Ishikawa (cell line): ENCODE measurements around the gene HNRNPU.

Source experiments
- CEBPB ChIP-seq: IDR thresholded peaks from 2 replicates; pipeline ENCODE4 v1.6.1; 2012
- CREB1 ChIP-seq: IDR thresholded peaks from 2 replicates; pipeline ENCODE4 v1.6.1; 2012; ENCODE audit warnings: low read depth
- EGR1 ChIP-seq: IDR thresholded peaks from 2 replicates; pipeline ENCODE4 v1.6.1; 2012
- EP300 ChIP-seq: IDR thresholded peaks from 2 replicates; pipeline ENCODE4 v1.6.1; 2012; ENCODE audit warnings: borderline replicate concordance
- FOXM1 ChIP-seq: IDR thresholded peaks from 2 replicates; pipeline ENCODE4 v1.6.1; 2012; ENCODE audit warnings: low read depth, borderline replicate concordance
- MAX ChIP-seq: IDR thresholded peaks from 2 replicates; pipeline ENCODE4 v1.6.1; 2012
- NFIC ChIP-seq: IDR thresholded peaks from 2 replicates; pipeline ENCODE4 v1.6.1; 2012
- RAD21 ChIP-seq: IDR thresholded peaks from 2 replicates; pipeline ENCODE4 v1.6.1; 2012; ENCODE audit warnings: low read depth
- TAF1 ChIP-seq: IDR thresholded peaks from 2 replicates; pipeline ENCODE4 v1.6.1; 2012; ENCODE audit warnings: low read depth, mild to moderate bottlenecking
- TCF12 ChIP-seq: IDR thresholded peaks from 2 replicates; pipeline ENCODE4 v1.6.1; 2012; ENCODE audit warnings: low read depth
- TEAD4 ChIP-seq: IDR thresholded peaks from 2 replicates; pipeline ENCODE4 v1.6.1; 2012
- YY1 ChIP-seq: IDR thresholded peaks from 2 replicates; pipeline ENCODE4 v1.6.1; 2012; ENCODE audit warnings: low read depth
- ZBTB7A ChIP-seq: IDR thresholded peaks from 2 replicates; pipeline ENCODE4 v1.6.1; 2012; ENCODE audit warnings: low read depth
- TF ChIP-seq, protein P1 (sequence below): IDR thresholded peaks from 2 replicates; pipeline ENCODE4 v1.6.1; 2012
- TF ChIP-seq, protein P2 (sequence below): IDR thresholded peaks from 2 replicates; pipeline ENCODE4 v1.6.1; 2012; ENCODE audit warnings: low read depth, mild to moderate bottlenecking

The HNRNPU gene

GRCh38 chr1:244836135-244836521, 28.2 kb downstream of the HNRNPU start:
- TF ChIP-seq TCF12 (no peak), FOXM1 (no peak), TAF1 (no peak; the same call in 1 of the 2 replicates), EP300 (no peak), YY1 (no peak), EGR1 (no peak), CEBPB (no peak), MAX (no peak), TEAD4 (no peak), ZBTB7A (no peak), CREB1 (no peak), NFIC (no peak), RAD21 (no peak)
- TF ChIP-seq, protein P1, sequence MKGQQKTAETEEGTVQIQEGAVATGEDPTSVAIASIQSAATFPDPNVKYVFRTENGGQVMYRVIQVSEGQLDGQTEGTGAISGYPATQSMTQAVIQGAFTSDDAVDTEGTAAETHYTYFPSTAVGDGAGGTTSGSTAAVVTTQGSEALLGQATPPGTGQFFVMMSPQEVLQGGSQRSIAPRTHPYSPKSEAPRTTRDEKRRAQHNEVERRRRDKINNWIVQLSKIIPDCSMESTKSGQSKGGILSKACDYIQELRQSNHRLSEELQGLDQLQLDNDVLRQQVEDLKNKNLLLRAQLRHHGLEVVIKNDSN, result no peak
- TF ChIP-seq, protein P2, sequence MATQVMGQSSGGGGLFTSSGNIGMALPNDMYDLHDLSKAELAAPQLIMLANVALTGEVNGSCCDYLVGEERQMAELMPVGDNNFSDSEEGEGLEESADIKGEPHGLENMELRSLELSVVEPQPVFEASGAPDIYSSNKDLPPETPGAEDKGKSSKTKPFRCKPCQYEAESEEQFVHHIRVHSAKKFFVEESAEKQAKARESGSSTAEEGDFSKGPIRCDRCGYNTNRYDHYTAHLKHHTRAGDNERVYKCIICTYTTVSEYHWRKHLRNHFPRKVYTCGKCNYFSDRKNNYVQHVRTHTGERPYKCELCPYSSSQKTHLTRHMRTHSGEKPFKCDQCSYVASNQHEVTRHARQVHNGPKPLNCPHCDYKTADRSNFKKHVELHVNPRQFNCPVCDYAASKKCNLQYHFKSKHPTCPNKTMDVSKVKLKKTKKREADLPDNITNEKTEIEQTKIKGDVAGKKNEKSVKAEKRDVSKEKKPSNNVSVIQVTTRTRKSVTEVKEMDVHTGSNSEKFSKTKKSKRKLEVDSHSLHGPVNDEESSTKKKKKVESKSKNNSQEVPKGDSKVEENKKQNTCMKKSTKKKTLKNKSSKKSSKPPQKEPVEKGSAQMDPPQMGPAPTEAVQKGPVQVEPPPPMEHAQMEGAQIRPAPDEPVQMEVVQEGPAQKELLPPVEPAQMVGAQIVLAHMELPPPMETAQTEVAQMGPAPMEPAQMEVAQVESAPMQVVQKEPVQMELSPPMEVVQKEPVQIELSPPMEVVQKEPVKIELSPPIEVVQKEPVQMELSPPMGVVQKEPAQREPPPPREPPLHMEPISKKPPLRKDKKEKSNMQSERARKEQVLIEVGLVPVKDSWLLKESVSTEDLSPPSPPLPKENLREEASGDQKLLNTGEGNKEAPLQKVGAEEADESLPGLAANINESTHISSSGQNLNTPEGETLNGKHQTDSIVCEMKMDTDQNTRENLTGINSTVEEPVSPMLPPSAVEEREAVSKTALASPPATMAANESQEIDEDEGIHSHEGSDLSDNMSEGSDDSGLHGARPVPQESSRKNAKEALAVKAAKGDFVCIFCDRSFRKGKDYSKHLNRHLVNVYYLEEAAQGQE, result no peak

DNA sequence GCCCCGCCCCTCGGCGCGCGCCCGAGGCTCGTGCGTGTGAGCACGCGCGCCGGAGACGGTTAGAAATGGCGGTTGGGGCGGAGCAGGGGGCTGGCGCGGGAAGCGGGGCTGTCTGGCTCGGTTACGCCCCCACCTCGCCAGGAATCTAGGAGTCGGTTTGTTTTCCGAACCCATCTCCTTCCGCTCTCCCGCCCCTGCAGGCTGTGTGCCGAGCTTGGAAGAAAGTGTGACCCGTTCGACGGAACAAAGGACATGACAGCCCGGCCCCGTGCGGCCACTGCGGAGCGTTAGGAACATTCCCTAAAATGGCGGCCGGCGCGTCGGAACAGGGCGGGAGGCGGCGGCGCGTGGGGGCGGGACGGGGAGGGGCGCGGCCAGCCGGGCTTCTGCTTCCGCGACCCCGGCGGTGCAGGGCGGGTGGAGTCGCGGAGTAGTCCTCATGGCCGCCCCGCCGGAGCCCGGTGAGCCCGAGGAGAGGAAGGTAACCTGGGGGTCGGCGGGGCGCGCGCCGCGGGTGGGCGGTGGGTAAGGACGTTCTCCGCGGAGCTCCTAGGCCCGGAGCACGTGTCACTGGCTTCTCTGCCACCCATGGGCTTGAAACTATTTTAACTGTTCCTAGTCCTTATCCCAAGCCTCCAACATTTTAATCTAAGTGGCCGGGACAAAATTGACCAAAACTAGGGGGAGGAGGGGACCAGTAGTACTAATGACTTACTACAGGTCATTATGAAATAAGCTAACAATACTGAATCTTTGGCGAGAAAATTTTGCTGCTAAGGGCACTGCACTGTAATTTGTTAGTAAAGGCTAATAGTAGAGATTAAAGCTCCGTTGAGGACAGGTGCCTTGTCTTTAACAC, 28.8 kb downstream of the HNRNPU start, which contains the start of gene COX20:
Gene COX20, plus strand, starts transcription at position 383 of the 859 bp plus-strand sequence. Its CDS starts 57 bp downstream, at position 440.
- TF ChIP-seq TAF1 (peak; percentile 73), MAX (peak; percentile 75; the same call in 1 of the 2 replicates), TEAD4 (peak; percentile 70; the same call in 1 of the 2 replicates), CREB1 (no peak), NFIC (no peak; the same call in 1 of the 2 replicates), CEBPB (no peak), RAD21 (no peak), EP300 (no peak), YY1 (peak; percentile 92), ZBTB7A (peak; percentile 25; the same call in 1 of the 2 replicates), TCF12 (peak; percentile 31; the same call in 1 of the 2 replicates), FOXM1 (no peak), EGR1 (no peak; the same call in 1 of the 2 replicates)
- TF ChIP-seq, protein P2, result no peak
- TF ChIP-seq, protein P1, result peak; percentile 39; the same call in 1 of the 2 replicates

DNA sequence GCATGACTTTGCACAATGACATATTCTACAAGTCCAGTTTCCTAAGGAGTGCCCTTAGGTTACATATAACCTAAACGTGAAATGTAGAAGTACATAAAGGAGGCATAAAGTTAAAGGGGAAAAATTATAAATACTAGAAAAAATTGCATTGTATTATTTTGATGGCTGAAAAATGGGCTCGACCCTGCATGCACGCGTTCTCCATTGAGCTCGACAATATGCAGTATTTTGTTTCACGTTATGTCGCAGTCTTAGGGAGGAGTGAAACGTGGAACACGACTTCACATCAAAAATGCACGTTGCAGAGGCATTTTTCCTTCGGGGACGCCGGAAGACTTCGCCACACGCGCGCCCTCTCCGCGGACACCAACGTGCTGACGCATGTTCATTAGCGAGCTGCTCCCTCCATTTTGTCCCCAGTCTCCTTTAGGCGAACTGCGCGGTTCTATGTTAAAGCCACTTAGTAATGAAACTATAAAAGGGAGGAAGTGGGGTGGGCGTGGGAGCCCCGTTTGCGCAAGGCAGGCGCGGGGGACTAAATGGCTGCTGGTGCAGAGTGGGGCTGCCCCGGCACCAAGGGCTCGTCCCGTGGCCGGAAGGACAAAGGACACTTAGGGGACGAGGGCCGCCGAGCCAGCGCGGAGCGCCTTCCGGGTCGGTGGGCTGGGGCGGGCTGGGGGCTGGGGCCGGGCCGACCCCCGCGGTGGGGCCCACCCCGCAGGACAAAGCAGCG, 29.6 kb downstream of the HNRNPU start:
- no peak for TF ChIP-seq EGR1
- TF ChIP-seq YY1, result peak; percentile 89
- peak; percentile 16; the same call in 1 of the 2 replicates for TF ChIP-seq EP300
- peak; percentile 40; the same call in 1 of the 2 replicates for TF ChIP-seq FOXM1
- TF ChIP-seq TAF1, result peak; percentile 10; the same call in 1 of the 2 replicates
- peak; percentile 71; the same call in 1 of the 2 replicates for TF ChIP-seq TEAD4
- peak; percentile 83 for TF ChIP-seq CEBPB
- peak; percentile 86; the same call in 1 of the 2 replicates for TF ChIP-seq ZBTB7A
- peak; percentile 95 for TF ChIP-seq MAX
- TF ChIP-seq CREB1, result peak; percentile 32; the same call in 1 of the 2 replicates
- TF ChIP-seq NFIC, result no peak
- TF ChIP-seq RAD21, result no peak
